HG03520 (cell line): ENCODE data around the gene LTB4R.
"Not testable (repeated sequence)": the region's sequence is repeated elsewhere in the genome, so short reads cannot be mapped to it uniquely, and the experiment has no call there.

Experiments used
- ATAC-seq: cut with Tn5 transposase; IDR thresholded peaks from one replicate; pipeline ENCODE4 v1.9.1; 2021; ENCODE audit warnings: mild to moderate bottlenecking, moderate library complexity; ENCODE audit not compliant: unreplicated experiment

LTB4R gene

GRCh38 chr14:24338843-24339242 is 27.5 kb downstream of the LTB4R start:
- no peak for ATAC-seq

- peak; percentile 75 for ATAC-seq
These were observed 28.2 kb downstream of the LTB4R start, which contains the start of gene RIPK3 for GRCh38 chr14:24339284-24340151. TSS of gene RIPK3 (minus strand) at chr14:24339991. CDS start at chr14:24339826, 165 bp downstream.

- ATAC-seq, result no peak
These were observed 29.3 kb downstream of the LTB4R start for GRCh38 chr14:24340606-24341005.

- no peak for ATAC-seq
These were observed 31.6 kb downstream of the LTB4R start for GRCh38 chr14:24342889-24343288.

- ATAC-seq, result no peak
These were observed 32.7 kb downstream of the LTB4R start for GRCh38 chr14:24343795-24344660.

GRCh38 chr14:24347134-24347533 is 35.8 kb downstream of the LTB4R start:
- ATAC-seq, result no peak

- no peak for ATAC-seq
These were observed 36.9 kb downstream of the LTB4R start for GRCh38 chr14:24348186-24348585.

- ATAC-seq, result no peak
These were observed 38.4 kb downstream of the LTB4R start for GRCh38 chr14:24349742-24350141.

- ATAC-seq, result no peak
These were observed 40.2 kb downstream of the LTB4R start for GRCh38 chr14:24351517-24351916.

GRCh38 chr14:24353559-24354481 is 42.5 kb downstream of the LTB4R start:
- no peak for ATAC-seq

GRCh38 chr14:24354482-24354825 is 43.2 kb downstream of the LTB4R start:
- not testable (repeated sequence) for ATAC-seq

GRCh38 chr14:24355009-24355408 is 43.7 kb downstream of the LTB4R start:
- ATAC-seq, result no peak

- no peak for ATAC-seq
These were observed 44.9 kb downstream of the LTB4R start for GRCh38 chr14:24356208-24356607.

- no peak for ATAC-seq
These were observed 49.0 kb downstream of the LTB4R start for GRCh38 chr14:24360281-24360680.

- ATAC-seq, result no peak
These were observed 50.0 kb downstream of the LTB4R start for GRCh38 chr14:24361326-24361725.

- no peak for ATAC-seq
These were observed 51.1 kb downstream of the LTB4R start for GRCh38 chr14:24362241-24362960.

- ATAC-seq, result no peak
These were observed 52.1 kb downstream of the LTB4R start for GRCh38 chr14:24363401-24363800.

- no peak for ATAC-seq
These were observed 53.5 kb downstream of the LTB4R start for GRCh38 chr14:24364841-24365240.

GRCh38 chr14:24365600-24366412 is 54.5 kb downstream of the LTB4R start:
- peak; percentile 34 for ATAC-seq
